ENCODE measurements around the gene QRSL1. TPM values are rescaled to one million over a fixed set of nuclear protein-coding genes. Genes with fewer than 3 reads are reported as not detected.
"Not testable (repeated sequence)": the region's sequence is repeated elsewhere in the genome, so short reads cannot be mapped to it uniquely, and the experiment has no call there.

QRSL1 gene
- total RNA-seq, 1 experiment from 2014 or later, result 18.4 TPM

- ATAC-seq (no peak), DNase-seq (ENCODE audit: low read depth, low spot score) (no peak)
- Histone ChIP-seq H3K27me3 (ENCODE audit: control insufficient read depth, insufficient read depth, low read length) (no peaks in the 10 kb centered on the region), H3K36me3 (ENCODE audit: control insufficient read depth, insufficient read depth, low read length) (no peaks in the 10 kb centered on the region), H3K27ac (ENCODE audit: low read length) (no peak overlapping the region), H3K4me3 (ENCODE audit: low read depth in 2 of 2, low read length in 2 of 2) (no peak overlapping the region), H3K4me1 (ENCODE audit: control insufficient read depth, insufficient read depth, low read length) (no peaks in the 10 kb centered on the region), H3K9me3 (ENCODE audit: control insufficient read depth, insufficient read depth, low read depth, low read length) (no peaks in the 10 kb centered on the region)
- ChIA-PET POLR2A (no interaction called here), CTCF (no interaction called here)
- TF ChIP-seq CTCF (IDR thresholded peaks at IDR 0.05), result no peak
- intact Hi-C loops (cut with micrococcal nuclease; ENCODE audit: unreplicated experiment), result no loop called here
- in situ Hi-C loops (cut with HindIII; ENCODE audit: low pct_unique_long_range_greater_than_20kb, low sequenced_read_pairs), result no loop called here
- BruUV-seq (replicated peaks), result no TSS peak
Measured at GRCh38 chr6:106586815-106587415, 42.5 kb upstream of the QRSL1 start.

GRCh38 chr6:106588937-106589336 lies 40.4 kb upstream of the QRSL1 start:
- H3K27ac ChIP-seq (ENCODE audit: low read length); H3K27me3 ChIP-seq (ENCODE audit: control insufficient read depth, insufficient read depth, low read length); ATAC-seq; DNase-seq (ENCODE audit: low read depth, low spot score); in situ Hi-C loops (cut with HindIII; ENCODE audit: low pct_unique_long_range_greater_than_20kb, low sequenced_read_pairs); BruUV-seq (replicated peaks); H3K36me3 ChIP-seq (ENCODE audit: control insufficient read depth, insufficient read depth, low read length); H3K9me3 ChIP-seq (ENCODE audit: control insufficient read depth, insufficient read depth, low read depth, low read length); intact Hi-C loops (cut with micrococcal nuclease; ENCODE audit: unreplicated experiment); H3K4me3 ChIP-seq (ENCODE audit: low read depth in 2 of 2, low read length in 2 of 2); POLR2A ChIA-PET; H3K4me1 ChIP-seq (ENCODE audit: control insufficient read depth, insufficient read depth, low read length): not testable (repeated sequence)
- CTCF ChIA-PET, result interaction anchor here (1.0 kb wide), 1 partner anchor 21 kb away, joined by 3 read pairs; no protein-coding TSS in a partner anchor

GRCh38 chr6:106591111-106591825 lies 38.1 kb upstream of the QRSL1 start:
- peak; percentile 80 for ATAC-seq
- CTCF ChIA-PET, result interaction anchor here (0.7 kb wide), 1 partner anchor 102 kb away, joined by 4 read pairs; no protein-coding TSS in a partner anchor

More at GRCh38 chr6:106591111-106591825, 38.1 kb upstream of the QRSL1 start:
- H3K9me3 ChIP-seq (ENCODE audit: control insufficient read depth, insufficient read depth, low read depth, low read length), result no peaks in the 10 kb centered on the region
- POLR2A ChIA-PET, result no interaction called here
- H3K27me3 ChIP-seq (ENCODE audit: control insufficient read depth, insufficient read depth, low read length), result no peaks in the 10 kb centered on the region
- no peaks in the 10 kb centered on the region for H3K4me1 ChIP-seq (ENCODE audit: control insufficient read depth, insufficient read depth, low read length)
- H3K36me3 ChIP-seq (ENCODE audit: control insufficient read depth, insufficient read depth, low read length), result no peaks in the 10 kb centered on the region
- in situ Hi-C loops (cut with HindIII; ENCODE audit: low pct_unique_long_range_greater_than_20kb, low sequenced_read_pairs), result no loop called here
- no peak for DNase-seq (ENCODE audit: low read depth, low spot score)
- H3K27ac ChIP-seq (ENCODE audit: low read length), result no peak overlapping the region
- TF ChIP-seq TCF7L2 (IDR thresholded peaks at IDR 0.05; ENCODE audit: low read depth, low read length), result no peak
- TF ChIP-seq CTCF (IDR thresholded peaks at IDR 0.05), result no peak
- no peak for TF ChIP-seq POLR2AphosphoS5 (IDR thresholded peaks at IDR 0.05; ENCODE audit: low read depth, low read length)
- no peak for TF ChIP-seq SIN3A (IDR thresholded peaks at IDR 0.05; ENCODE audit: borderline replicate concordance, insufficient read depth, low read depth, low read length)
- TF ChIP-seq REST (IDR thresholded peaks at IDR 0.05; ENCODE audit: insufficient read depth in 1 of 2, low read depth in 2 of 2, low read length in 1 of 2), result no peak
- intact Hi-C loops (cut with micrococcal nuclease; ENCODE audit: unreplicated experiment), result no loop called here
- H3K4me3 ChIP-seq (ENCODE audit: low read depth in 2 of 2, low read length in 2 of 2), result no peak overlapping the region
- no TSS peak for BruUV-seq (replicated peaks)
